Measurements from ENCODE around the gene GUSB. TPM values are rescaled to one million over a fixed set of nuclear protein-coding genes. Genes with fewer than 3 reads are reported as not detected.
A peak's percentile ranks its signal among the peaks of the same experiment; 100 is the strongest.

Gene GUSB
- total RNA-seq, 1 experiment from 2014 or later = 62.0 TPM

- Histone ChIP-seq H3K4me2 (ENCODE audit: insufficient read depth, insufficient read length, low read length) (no peak overlapping the region), H3K27ac (ENCODE audit: insufficient read length, low read depth, low read length) (no peak overlapping the region), H2BK15ac (ENCODE audit: low read depth, low read length) (no peak overlapping the region), H4K8ac (replicated peaks; ENCODE audit: insufficient read length, low read depth, low read length) (no peak overlapping the region), H2BK120ac (ENCODE audit: low read depth, low read length, poor library complexity, severe bottlenecking) (no peak overlapping the region), H3K14ac (ENCODE audit: insufficient read depth, low read length) (no peak overlapping the region), H3K4ac (ENCODE audit: low read depth, low read length) (no peak overlapping the region), H3K4me1 (ENCODE audit: insufficient read depth, low read length) (no peaks in the 10 kb centered on the region), H4K20me1 (ENCODE audit: control insufficient read depth, insufficient read depth, insufficient read length) (no peaks in the 10 kb centered on the region), H3K23ac (ENCODE audit: insufficient read length, low read depth, low read length) (no peak overlapping the region), H3K9ac (ENCODE audit: extremely low read depth, insufficient read length, low read length) (no peak overlapping the region), H3K56ac (ENCODE audit: insufficient read length, low read depth, low read length) (no peak overlapping the region), H2AFZ (ENCODE audit: low read length) (no peak overlapping the region), H2AK5ac (ENCODE audit: insufficient read length, low read length) (no peak overlapping the region), H4K91ac (ENCODE audit: insufficient read length, low read depth, low read length) (no peak overlapping the region), H2BK12ac (ENCODE audit: insufficient read length, low read depth, low read length) (no peak overlapping the region), H3K79me1 (ENCODE audit: insufficient read depth, low read depth, low read length, poor library complexity, severe bottlenecking) (no peaks in the 10 kb centered on the region), H2BK5ac (ENCODE audit: insufficient read length, low read length) (no peak overlapping the region), H3T11ph (ENCODE audit: low read length) (no peak overlapping the region), H3K27me3 (ENCODE audit: insufficient read depth, low read length) (no peaks in the 10 kb centered on the region), H3K9me3 (ENCODE audit: control insufficient read depth, low read depth, low read length) (no peaks in the 10 kb centered on the region), H4K5ac (ENCODE audit: insufficient read length, low read depth, low read length) (no peak overlapping the region), H3K23me2 (ENCODE audit: insufficient read length, low read depth, low read length, poor library complexity, severe bottlenecking) (no peaks in the 10 kb centered on the region), H3K18ac (ENCODE audit: insufficient read length, low read depth, low read length) (no peak overlapping the region), H2BK20ac (ENCODE audit: low read depth, low read length, poor library complexity, severe bottlenecking) (no peak overlapping the region), H3K79me2 (ENCODE audit: insufficient read depth, low read length) (no peaks in the 10 kb centered on the region)
- Mint-ChIP-seq H3K4me3 (no peak overlapping the region), H3K27ac (peak overlapping the region in 1 of 3 experiments; percentile 62; a peak in 1 of 7 replicates), H3K36me3 (ENCODE audit: insufficient read depth in 1 of 3, low read depth in 3 of 3) (peaks cover 11 to 36% (median 25%) of the 10 kb centered on the region in 3 experiments; a peak in 6 of 7 replicates), H3K27me3 (ENCODE audit: low read depth) (no peaks in the 10 kb centered on the region), H3K9me3 (no peaks in the 10 kb centered on the region), H3K4me1 (no peaks in the 10 kb centered on the region)
- no peak for TF ChIP-seq CTCF (conservative IDR thresholded peaks at IDR 0.05)
- DNase-seq = no peak
- no CpG with 5 or more reads among the region's 15 CpGs for WGBS (ENCODE audit: extremely low coverage, insufficient read length, low lambda C conversion rate)
Measured at GRCh38 chr7:65953890-65954450, 28.0 kb downstream of the GUSB start.
